ENCODE data around the gene HS3ST4. TPM values are rescaled to one million over a fixed set of nuclear protein-coding genes. Genes with fewer than 3 reads are reported as not detected.

The HS3ST4 gene
- total RNA-seq, 1 donor from 2014 or later = not detected

DNA sequence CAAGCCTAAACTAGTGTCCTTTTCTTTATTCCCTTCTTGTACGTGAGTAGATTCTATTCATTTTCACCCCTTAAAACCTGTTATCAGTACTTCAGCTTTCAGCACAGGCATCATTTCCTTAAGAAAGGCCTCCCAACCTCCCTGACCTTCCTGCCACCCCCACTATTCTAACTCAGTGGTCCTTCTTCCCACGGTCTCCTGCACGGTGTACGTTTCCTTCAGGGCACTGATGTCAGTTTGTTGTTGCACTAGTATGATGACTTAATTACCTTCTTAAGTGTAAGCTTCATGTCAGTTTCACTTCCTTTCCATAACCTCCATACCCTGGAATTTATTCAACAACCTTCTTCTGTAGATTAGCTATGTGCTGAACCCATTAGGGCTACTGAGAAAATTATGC is 484.2 kb downstream of the HS3ST4 start:
- TF ChIP-seq, protein P1, sequence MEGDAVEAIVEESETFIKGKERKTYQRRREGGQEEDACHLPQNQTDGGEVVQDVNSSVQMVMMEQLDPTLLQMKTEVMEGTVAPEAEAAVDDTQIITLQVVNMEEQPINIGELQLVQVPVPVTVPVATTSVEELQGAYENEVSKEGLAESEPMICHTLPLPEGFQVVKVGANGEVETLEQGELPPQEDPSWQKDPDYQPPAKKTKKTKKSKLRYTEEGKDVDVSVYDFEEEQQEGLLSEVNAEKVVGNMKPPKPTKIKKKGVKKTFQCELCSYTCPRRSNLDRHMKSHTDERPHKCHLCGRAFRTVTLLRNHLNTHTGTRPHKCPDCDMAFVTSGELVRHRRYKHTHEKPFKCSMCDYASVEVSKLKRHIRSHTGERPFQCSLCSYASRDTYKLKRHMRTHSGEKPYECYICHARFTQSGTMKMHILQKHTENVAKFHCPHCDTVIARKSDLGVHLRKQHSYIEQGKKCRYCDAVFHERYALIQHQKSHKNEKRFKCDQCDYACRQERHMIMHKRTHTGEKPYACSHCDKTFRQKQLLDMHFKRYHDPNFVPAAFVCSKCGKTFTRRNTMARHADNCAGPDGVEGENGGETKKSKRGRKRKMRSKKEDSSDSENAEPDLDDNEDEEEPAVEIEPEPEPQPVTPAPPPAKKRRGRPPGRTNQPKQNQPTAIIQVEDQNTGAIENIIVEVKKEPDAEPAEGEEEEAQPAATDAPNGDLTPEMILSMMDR (conservative IDR thresholded peaks at IDR 0.05; ENCODE audit: low read depth, low read length) = no peak
- DNase-seq (ENCODE audit: low read depth) = no peak
- no peak overlapping the region for H3K4me3 ChIP-seq (ENCODE audit: low read depth, low read length)

DNA sequence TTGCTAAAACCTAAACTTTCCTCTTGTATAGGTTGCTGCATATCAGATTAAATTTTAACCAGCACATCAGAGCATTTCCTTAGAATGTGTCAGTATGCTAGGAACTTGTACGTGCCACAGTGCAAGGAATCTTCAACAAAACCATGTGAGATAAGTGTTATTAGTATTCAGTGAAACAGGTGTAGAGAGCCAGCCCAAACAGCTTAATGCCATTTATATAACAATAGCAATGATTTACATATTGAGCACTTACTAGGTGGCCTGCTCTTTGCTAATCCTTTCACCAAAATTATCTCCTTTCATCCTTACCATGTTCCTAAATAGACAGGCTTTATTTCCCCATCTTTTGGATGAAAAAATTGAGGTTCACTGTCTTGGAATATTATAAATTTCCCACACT is 485.7 kb downstream of the HS3ST4 start:
- TF ChIP-seq, protein P1 (conservative IDR thresholded peaks at IDR 0.05; ENCODE audit: low read depth, low read length) = no peak
- no peak for DNase-seq (ENCODE audit: low read depth)
- no peak overlapping the region for H3K4me3 ChIP-seq (ENCODE audit: low read depth, low read length)

DNA sequence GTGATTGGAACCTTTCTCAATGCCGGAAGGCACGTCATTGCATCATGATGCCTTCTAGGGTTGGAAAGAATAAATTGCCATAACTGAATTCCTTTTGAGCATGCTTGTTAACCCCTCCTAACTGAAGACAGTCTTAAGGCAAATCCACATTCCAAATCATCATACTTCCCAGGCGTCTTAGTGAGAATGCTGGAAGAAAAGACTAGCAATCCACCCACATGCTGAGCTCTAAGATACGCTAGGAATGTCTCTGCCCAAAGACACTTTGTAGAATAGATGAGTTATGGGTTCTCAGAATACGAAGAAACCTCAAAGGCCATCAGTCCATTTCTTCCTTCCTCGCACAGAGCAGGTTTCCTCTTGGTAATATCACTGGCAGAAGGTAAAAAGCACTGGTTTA is 486.5 kb downstream of the HS3ST4 start:
- DNase-seq (ENCODE audit: low read depth) = no peak
- TF ChIP-seq, protein P1 (conservative IDR thresholded peaks at IDR 0.05; ENCODE audit: low read depth, low read length) = no peak

DNA sequence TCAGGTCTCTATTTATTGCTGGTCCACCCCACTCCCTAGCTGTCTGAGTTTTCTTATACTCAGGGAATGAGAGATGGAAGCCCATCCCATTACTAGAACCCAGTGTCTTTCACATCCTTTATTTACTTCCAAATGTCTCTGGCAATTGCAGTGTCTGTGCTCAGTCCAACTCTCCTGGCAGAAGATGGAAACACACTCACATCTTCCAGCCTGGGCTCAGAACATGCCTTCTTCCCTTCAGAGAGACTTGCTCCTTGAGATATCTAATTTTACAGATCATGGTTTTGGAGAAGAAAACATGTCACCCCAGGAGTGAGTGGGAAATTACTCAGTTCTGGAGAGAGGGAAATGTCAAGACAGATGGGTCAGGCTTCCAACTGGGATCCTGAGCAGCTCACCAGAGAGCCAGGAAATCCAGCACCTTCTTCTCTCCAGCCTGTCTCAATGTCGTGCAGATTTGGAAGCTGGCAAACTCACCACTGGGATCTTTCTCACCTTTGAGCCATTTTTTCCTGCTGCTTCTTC is 494.4 kb downstream of the HS3ST4 start:
- DNase-seq (ENCODE audit: low read depth) = no peak
- TF ChIP-seq, protein P1 (conservative IDR thresholded peaks at IDR 0.05; ENCODE audit: low read depth, low read length) = no peak
- H3K4me3 ChIP-seq (ENCODE audit: low read depth, low read length) = no peak overlapping the region

More for the DNA sequence above, 486.5 kb downstream of the HS3ST4 start:
- H3K4me3 ChIP-seq (ENCODE audit: low read depth, low read length) = no peak overlapping the region

Data from epithelial cell of proximal tubule (primary cell).